ENCODE results near the gene RAD21L1.

DNA sequence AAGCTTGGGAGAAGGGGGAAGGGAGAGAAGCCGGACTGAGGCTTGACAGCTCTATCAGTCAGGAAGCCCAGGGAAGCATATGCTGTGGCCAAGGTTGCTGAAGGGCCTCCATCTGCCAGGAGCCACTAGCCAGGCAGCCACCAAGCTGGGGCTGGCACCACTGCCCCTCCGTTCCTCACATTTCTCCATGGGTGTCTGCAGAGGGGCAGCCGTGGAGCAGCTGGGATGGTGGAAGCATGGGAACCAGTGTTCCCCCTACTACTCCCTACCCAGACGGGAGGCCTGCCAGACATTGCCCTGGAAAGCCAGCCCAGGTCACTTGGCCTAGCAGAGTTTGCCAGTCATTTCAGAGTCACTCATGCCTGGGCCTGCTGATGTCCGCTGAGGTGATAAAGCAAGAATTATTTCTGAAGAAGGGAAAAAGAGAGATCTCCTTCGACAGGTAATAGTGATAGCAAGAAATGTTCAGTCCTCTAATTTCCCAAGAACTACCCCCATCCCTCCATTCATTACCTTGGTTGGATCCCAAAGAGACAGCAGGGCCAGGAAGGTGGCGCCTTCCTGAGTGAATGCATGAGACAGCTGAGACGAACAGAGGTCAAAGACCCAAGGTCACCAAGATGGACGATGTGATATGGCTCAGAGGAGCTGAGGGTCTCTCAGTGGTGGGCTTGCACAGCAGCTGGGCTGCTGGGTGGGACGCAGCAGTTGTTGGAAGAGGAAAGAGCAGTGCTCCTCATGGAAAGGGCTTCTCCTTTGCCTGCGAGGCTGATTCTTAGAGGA is 62.1 kb downstream of the RAD21L1 start:
- TF ChIP-seq POLR2A (IDR thresholded peaks at IDR 0.05; ENCODE audit: extremely low read depth, insufficient read length) = no peak
- TF ChIP-seq, protein P1, sequence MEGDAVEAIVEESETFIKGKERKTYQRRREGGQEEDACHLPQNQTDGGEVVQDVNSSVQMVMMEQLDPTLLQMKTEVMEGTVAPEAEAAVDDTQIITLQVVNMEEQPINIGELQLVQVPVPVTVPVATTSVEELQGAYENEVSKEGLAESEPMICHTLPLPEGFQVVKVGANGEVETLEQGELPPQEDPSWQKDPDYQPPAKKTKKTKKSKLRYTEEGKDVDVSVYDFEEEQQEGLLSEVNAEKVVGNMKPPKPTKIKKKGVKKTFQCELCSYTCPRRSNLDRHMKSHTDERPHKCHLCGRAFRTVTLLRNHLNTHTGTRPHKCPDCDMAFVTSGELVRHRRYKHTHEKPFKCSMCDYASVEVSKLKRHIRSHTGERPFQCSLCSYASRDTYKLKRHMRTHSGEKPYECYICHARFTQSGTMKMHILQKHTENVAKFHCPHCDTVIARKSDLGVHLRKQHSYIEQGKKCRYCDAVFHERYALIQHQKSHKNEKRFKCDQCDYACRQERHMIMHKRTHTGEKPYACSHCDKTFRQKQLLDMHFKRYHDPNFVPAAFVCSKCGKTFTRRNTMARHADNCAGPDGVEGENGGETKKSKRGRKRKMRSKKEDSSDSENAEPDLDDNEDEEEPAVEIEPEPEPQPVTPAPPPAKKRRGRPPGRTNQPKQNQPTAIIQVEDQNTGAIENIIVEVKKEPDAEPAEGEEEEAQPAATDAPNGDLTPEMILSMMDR (IDR thresholded peaks at IDR 0.05; ENCODE audit: low read depth, low read length) = no peak
